Renal cortex interstitium (tissue), 11 donors: Measurements from ENCODE around the gene MTHFS. TPM values are rescaled to one million over a fixed set of nuclear protein-coding genes. Genes with fewer than 3 reads are reported as not detected.
A peak's percentile ranks its signal among the peaks of the same experiment; 100 is the strongest.

Source experiments
- DNase-seq, 11 donors: peaks; one replicate each; pipeline ENCODE4 v3.0.0-alpha.2; 2013; ENCODE audit warnings: low read depth in 9 of 11, low spot score in 4 of 11; ENCODE audit errors: extremely low read depth in 1 of 11
- polyA plus RNA-seq, 3 donors: library from polyadenylated mRNA; unstranded; fragments of 120-200 nt; gene quantifications; one replicate each; pipeline ENCODE4 v1.2.1, GENCODE V29; 2013; ENCODE audit not compliant: insufficient read length in 3 of 3

The MTHFS gene
- polyA plus RNA-seq, 3 donors = 40.4 to 44.1 (median 41.8) TPM

DNA sequence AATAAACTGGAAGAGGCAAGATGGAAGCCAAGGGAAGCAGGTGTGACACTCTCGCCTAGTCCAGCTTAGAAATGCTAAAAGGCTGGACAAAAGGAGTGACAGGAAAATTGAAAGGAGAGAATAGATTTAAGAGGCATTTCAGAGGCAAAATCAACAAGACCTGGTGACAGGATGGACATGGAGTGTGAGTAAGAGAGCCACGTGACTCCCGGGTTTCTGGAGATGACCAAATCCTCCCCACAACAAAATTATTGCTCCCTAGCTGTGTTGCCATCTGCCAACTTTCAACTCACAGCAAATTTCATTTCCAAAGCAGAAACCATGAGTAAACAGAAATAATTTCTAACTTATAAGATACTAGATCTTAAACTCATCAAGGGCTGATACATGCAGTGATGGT, 52.6 kb downstream of the MTHFS start:
- no peak for DNase-seq

DNA sequence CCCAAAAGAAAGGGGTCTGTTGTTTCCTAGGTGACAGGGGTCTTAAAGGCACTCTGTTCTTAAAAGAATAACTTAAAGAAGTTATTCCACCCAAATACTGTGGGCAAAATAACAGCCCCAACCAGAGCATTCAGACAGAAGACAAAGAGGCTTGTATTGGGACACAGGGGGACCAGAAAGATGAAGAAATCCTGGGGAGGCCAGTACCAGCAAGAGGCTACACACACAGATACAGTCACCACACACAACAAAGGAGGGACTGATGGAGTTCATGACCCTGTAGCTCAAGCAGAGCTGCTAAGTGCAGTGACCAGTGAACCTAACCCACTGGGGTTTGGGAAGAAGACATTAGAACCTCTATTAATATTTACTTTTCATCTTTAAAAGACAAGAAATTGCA, 59.0 kb downstream of the MTHFS start:
- DNase-seq = no peak

DNA sequence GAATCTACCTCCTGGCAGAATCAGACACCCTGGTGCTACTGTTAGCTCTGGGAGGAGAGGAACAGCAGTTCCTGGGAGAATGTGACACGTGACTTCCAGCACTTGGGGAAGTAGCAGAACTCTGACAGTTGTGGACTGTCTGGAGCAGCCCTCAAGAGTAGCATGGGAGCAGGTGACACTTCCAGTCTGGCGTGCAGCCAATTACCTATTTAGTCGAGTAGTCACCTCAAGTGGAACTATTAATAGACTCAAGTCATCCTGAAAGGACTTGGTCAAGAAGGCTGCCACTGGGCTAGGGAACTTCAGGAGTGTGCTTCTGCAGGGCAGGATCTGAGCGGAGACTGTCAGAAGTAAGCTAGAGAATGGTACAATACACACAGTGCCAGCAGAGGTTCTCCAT, 62.3 kb downstream of the MTHFS start:
- no peak for DNase-seq

- no peak for DNase-seq
These were observed 64.3 kb downstream of the MTHFS start for GRCh38 chr15:79832367-79833120.

- no peak for DNase-seq
These were observed 65.2 kb downstream of the MTHFS start for GRCh38 chr15:79831604-79832003.

DNA sequence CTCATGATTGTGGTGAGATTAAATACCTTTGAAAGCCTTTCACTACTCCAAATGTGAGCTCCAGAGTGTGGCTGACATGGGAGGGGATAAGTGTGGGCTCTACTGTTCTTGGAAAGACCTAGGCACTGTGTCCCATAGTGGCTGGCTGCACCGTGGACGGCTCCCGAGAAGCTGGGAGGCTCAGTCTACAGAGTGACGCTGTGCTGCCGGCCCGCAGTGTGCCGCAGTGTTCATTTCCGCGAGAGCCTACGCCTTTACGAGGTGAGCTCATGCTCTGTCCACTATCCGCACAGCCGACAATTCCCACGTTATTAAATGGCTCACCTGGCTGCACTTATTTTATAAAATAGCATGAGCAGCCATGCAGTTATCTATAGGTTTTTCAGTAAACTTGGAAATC, 66.9 kb downstream of the MTHFS start:
- no peak for DNase-seq

GRCh38 chr15:79828447-79828846, 68.4 kb downstream of the MTHFS start:
- DNase-seq = no peak

GRCh38 chr15:79826800-79827199, 70.0 kb downstream of the MTHFS start:
- DNase-seq = no peak

- no peak for DNase-seq
These were observed 72.6 kb downstream of the MTHFS start for GRCh38 chr15:79824136-79824701.

DNA sequence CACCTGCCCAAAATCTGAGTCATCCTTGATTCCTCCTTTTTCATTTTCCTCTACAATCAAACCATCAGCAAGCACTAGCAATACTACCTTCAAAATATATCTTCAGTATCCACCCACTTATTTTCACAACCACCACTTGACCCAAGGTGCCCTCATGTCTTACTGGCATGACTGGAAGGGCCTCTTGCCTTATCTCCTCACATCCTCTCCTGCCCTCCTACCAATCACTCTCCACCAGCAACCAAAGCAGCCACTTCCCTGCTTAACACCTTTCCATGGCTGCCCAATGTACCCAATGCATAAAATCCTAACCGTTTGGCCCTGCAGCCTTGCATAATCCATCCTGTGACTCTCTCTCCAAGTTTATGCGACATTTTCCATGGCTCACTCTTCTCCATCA, 76.0 kb downstream of the MTHFS start:
- DNase-seq = no peak

- DNase-seq = no peak
These were observed 76.6 kb downstream of the MTHFS start for GRCh38 chr15:79820176-79820575.

GRCh38 chr15:79816571-79816970, 80.2 kb downstream of the MTHFS start:
- DNase-seq = no peak

GRCh38 chr15:79815468-79815867, 81.3 kb downstream of the MTHFS start:
- DNase-seq = no peak

DNA sequence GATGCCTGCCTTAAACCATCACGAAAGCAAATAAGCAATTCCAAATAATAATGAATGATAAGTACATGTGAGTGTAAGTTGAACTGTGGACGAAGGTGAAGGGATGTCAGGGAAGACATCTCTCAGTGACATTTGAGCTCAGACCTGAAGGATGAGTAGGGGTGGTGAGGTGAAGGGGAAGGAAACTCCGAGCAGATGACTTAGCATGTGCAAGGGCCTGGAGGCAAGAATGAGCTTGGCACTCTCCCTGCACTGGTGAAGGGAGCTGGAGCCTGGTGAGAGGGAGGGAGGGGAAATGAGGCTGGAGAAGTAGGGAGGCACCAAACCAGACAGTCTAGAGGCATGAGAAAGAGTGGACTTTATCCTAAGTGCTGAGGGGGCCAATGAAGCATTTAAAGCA, 84.3 kb downstream of the MTHFS start:
- no peak for DNase-seq

GRCh38 chr15:79811406-79812405, 85.1 kb downstream of the MTHFS start:
- peak in 1 of 11 donors; percentile 2 for DNase-seq

DNA sequence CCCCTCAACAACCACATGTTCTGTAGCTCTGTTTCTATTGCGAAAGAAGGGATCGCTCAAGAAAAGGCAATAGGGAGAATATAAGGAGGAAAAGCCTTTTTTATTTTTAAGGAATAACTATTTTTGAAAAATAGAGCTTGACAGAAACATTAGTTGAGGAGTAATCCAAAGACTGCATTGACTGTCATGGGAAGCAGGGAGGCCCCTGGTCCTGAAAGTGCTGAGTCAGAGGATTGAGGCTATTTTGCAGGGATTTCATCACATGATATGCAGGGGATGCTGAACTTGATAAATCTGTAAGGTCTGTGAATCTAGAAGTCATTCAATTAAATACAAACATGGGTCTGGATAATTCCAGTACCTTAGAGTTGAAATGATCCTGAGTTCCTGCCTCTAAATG, 92.0 kb downstream of the MTHFS start:
- DNase-seq = no peak

DNA sequence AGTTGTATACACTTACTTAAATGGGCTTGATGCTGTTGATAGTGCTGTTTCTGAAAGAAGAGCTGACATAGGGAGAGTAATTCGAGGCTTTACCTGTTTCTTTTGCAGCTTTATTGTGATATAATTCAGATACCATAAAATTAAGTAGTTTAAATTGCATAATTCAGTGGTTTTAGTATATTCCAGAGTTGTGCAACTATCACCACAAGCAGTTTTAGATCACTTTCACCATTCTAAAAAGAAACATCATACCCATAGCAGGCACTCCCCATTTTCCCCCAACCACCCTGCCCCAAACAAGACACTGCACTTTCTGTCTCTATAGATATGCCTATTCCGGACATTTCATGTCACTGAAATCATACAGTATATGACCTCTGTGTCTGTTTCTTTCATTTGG, 98.5 kb downstream of the MTHFS start:
- DNase-seq = no peak
